ENCODE measurements around the gene FAM221A. TPM values are rescaled to one million over a fixed set of nuclear protein-coding genes. Genes with fewer than 3 reads are reported as not detected.
"Not testable (repeated sequence)": the region's sequence is repeated elsewhere in the genome, so short reads cannot be mapped to it uniquely, and the experiment has no call there.

FAM221A gene
- total and polyA plus RNA-seq, 2 donors (not counting 1 experiment from before 2014, with no cell fraction given), result 10.7 to 11.3 TPM

DNA sequence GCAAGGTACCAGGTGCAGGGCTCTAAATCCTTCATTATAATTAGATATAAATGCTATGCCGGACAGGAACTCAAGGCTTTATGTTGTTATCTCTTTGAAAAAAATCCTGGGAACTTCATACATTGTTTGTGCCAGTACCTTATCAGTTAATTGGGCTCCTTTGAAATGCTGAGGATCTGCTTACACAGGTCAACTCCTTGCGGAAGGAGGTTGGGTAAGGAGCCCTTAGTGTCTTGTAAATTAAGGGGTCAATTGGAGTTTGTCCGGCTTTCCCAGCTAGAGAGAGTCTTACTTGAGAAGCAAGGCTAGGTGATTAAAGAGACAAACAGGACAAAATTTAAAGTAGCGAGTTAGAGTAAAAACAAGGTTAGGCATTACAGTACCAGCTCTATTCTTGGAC is 44.1 kb downstream of the FAM221A start:
- H3K27ac ChIP-seq (ENCODE audit: low read length in 2 of 2); H3K4me1 Mint-ChIP-seq; H2AFZ ChIP-seq (ENCODE audit: insufficient read depth, low read depth, low read length, poor library complexity, severe bottlenecking); H3K27ac Mint-ChIP-seq; H3K36me3 ChIP-seq (replicated peaks in 1 of 2; ENCODE audit: control extremely low read depth in 1 of 2, control insufficient read depth in 1 of 2, extremely low read depth in 1 of 2, insufficient read depth in 2 of 2, low read length in 1 of 2); H3K9me3 ChIP-seq (ENCODE audit: control extremely low read depth in 1 of 3, control insufficient read depth in 2 of 3, insufficient read depth in 1 of 3, low read length in 2 of 3); H4K20me1 ChIP-seq (ENCODE audit: control insufficient read depth, insufficient read depth, low read length, poor library complexity, severe bottlenecking); H3K4me3 Mint-ChIP-seq; POLR2A ChIA-PET; H3K4me3 ChIP-seq (ENCODE audit: control extremely low read depth in 1 of 5, extremely low read depth in 1 of 5, insufficient read depth in 1 of 5, low read depth in 2 of 5, low read length in 4 of 5); H3K27me3 ChIP-seq (replicated peaks in 1 of 4; ENCODE audit: control extremely low read depth in 1 of 4, control insufficient read depth in 3 of 4, insufficient read depth in 4 of 4, low read length in 3 of 4); intact Hi-C loops (cut with micrococcal nuclease); DNase-seq; H3K27me3 Mint-ChIP-seq; ATAC-seq (ENCODE audit: low read depth); H3K9me3 Mint-ChIP-seq (ENCODE audit: insufficient read depth); H3K9ac ChIP-seq (ENCODE audit: low read length); H3K79me2 ChIP-seq (ENCODE audit: control insufficient read depth, insufficient read depth, low read length); H3K4me1 ChIP-seq (ENCODE audit: control insufficient read depth in 2 of 2, insufficient read depth in 2 of 2, low read length in 2 of 2); H3K4me2 ChIP-seq (replicated peaks; ENCODE audit: low read depth, low read length, poor library complexity, severe bottlenecking): not testable (repeated sequence)
- WGBS (ENCODE audit: insufficient coverage), result 100% methylated on average over 2 of the region's 4 CpGs
- CTCF ChIA-PET, result interaction anchor here (0.9 to 1.6 kb wide), 2 partner anchors 13 to 451 kb away, joined by 3 read pairs; no protein-coding TSS in a partner anchor

DNA sequence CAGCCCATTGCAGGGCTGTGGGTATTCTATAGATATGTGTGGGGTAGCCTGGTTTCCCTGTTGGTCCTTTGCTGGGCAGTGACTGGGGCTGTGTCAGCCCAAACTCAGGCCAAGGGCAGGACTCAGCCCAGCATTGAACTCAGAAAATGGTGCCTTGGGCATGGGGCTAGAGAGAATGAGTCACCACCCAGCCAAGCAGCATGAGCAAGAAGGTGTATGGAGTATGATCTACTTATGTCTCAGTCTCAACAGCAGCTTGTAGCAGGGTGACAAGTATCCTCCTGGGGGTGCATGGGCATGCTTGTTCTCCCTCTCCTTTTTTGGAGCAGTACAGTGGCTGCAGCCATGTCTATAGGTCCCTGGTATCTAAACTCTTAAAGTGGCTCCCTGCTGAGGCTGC is 62.1 kb downstream of the FAM221A start:
- no peak overlapping the region for H2AFZ ChIP-seq (ENCODE audit: insufficient read depth, low read depth, low read length, poor library complexity, severe bottlenecking)
- no peaks in the 10 kb centered on the region for H3K27me3 Mint-ChIP-seq
- H4K20me1 ChIP-seq (ENCODE audit: control insufficient read depth, insufficient read depth, low read length, poor library complexity, severe bottlenecking), result no peaks in the 10 kb centered on the region
- DNase-seq (no peak), ATAC-seq (ENCODE audit: low read depth) (no peak)
- no peak for TF ChIP-seq EZH2 (IDR thresholded peaks at IDR 0.05; ENCODE audit: borderline replicate concordance, insufficient read depth, low read depth, low read length, poor library complexity, severe bottlenecking)
- TF ChIP-seq, protein P1, sequence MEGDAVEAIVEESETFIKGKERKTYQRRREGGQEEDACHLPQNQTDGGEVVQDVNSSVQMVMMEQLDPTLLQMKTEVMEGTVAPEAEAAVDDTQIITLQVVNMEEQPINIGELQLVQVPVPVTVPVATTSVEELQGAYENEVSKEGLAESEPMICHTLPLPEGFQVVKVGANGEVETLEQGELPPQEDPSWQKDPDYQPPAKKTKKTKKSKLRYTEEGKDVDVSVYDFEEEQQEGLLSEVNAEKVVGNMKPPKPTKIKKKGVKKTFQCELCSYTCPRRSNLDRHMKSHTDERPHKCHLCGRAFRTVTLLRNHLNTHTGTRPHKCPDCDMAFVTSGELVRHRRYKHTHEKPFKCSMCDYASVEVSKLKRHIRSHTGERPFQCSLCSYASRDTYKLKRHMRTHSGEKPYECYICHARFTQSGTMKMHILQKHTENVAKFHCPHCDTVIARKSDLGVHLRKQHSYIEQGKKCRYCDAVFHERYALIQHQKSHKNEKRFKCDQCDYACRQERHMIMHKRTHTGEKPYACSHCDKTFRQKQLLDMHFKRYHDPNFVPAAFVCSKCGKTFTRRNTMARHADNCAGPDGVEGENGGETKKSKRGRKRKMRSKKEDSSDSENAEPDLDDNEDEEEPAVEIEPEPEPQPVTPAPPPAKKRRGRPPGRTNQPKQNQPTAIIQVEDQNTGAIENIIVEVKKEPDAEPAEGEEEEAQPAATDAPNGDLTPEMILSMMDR (IDR thresholded peaks at IDR 0.05), result no peak
- intact Hi-C loops (cut with micrococcal nuclease), result no loop called here
- POLR2A ChIA-PET, result no interaction called here
- no peaks in the 10 kb centered on the region for H3K4me1 ChIP-seq (ENCODE audit: control insufficient read depth in 2 of 2, insufficient read depth in 2 of 2, low read length in 2 of 2)
- no peaks in the 10 kb centered on the region for H3K79me2 ChIP-seq (ENCODE audit: control insufficient read depth, insufficient read depth, low read length)
- H3K9me3 Mint-ChIP-seq (ENCODE audit: insufficient read depth), result peaks cover 16% of the 10 kb centered on the region
- H3K27ac Mint-ChIP-seq, result no peak overlapping the region
- no peaks in the 10 kb centered on the region for H3K36me3 ChIP-seq (replicated peaks in 1 of 2; ENCODE audit: control extremely low read depth in 1 of 2, control insufficient read depth in 1 of 2, extremely low read depth in 1 of 2, insufficient read depth in 2 of 2, low read length in 1 of 2)
- CTCF ChIA-PET, result no interaction called here
- no peak overlapping the region for H3K27ac ChIP-seq (ENCODE audit: low read length in 2 of 2)
- peaks cover 2 to 37% (median 23%) of the 10 kb centered on the region in 3 donors for H3K9me3 ChIP-seq (ENCODE audit: control extremely low read depth in 1 of 3, control insufficient read depth in 2 of 3, insufficient read depth in 1 of 3, low read length in 2 of 3)
- H3K27me3 ChIP-seq (replicated peaks in 1 of 4; ENCODE audit: control extremely low read depth in 1 of 4, control insufficient read depth in 3 of 4, insufficient read depth in 4 of 4, low read length in 3 of 4), result peaks cover 0 to 4% (median 0%) of the 10 kb centered on the region in 4 experiments
- H3K4me2 ChIP-seq (replicated peaks; ENCODE audit: low read depth, low read length, poor library complexity, severe bottlenecking), result no peak overlapping the region
- H3K4me3 ChIP-seq (ENCODE audit: control extremely low read depth in 1 of 5, extremely low read depth in 1 of 5, insufficient read depth in 1 of 5, low read depth in 2 of 5, low read length in 4 of 5), result no peak overlapping the region
- H3K4me3 Mint-ChIP-seq, result no peak overlapping the region
- H3K4me1 Mint-ChIP-seq, result no peaks in the 10 kb centered on the region
- H3K9ac ChIP-seq (ENCODE audit: low read length), result no peak overlapping the region

Data from B cell (primary cell).